ENCODE measurements around the gene RIN3. TPM values are rescaled to one million over a fixed set of nuclear protein-coding genes. Genes with fewer than 3 reads are reported as not detected.

RIN3 gene
- total RNA-seq, 1 donor from 2014 or later: 34.7 TPM

DNA sequence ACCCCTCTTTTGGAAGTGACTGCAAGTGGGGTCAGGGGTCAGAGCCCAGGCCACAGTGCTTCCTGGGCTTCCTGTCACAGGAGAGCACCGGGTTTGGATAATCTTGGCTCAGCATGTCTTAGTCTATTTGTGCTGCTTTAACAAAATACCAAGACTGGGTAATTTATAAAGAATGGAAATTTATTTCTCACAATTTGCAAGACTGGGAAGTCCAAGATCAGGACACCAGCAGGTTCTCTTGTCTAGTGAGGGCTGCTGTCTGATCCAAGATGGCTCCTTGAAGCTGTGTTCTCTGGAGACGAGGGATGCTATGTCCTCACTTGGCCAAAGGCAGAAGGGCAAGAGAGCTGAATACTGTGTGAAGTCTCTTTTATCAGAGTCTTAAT lies 74.1 kb downstream of the RIN3 start:
- Mint-ChIP-seq H3K4me1 (ENCODE audit: low read depth) (peaks cover 79% of the 10 kb centered on the region), H3K27ac (no peak overlapping the region), H3K4me3 (no peak overlapping the region), H3K36me3 (ENCODE audit: low read depth) (peaks cover 29% of the 10 kb centered on the region), H3K9me3 (peaks cover 19% of the 10 kb centered on the region), H3K27me3 (ENCODE audit: insufficient read depth) (peaks cover 2% of the 10 kb centered on the region)
- intact Hi-C loops (cut with micrococcal nuclease): loop anchor here (10.0 kb wide), 1 partner anchor 53 kb away; no protein-coding TSS in a partner anchor
- no peak for DNase-seq (ENCODE audit: low spot score)

DNA sequence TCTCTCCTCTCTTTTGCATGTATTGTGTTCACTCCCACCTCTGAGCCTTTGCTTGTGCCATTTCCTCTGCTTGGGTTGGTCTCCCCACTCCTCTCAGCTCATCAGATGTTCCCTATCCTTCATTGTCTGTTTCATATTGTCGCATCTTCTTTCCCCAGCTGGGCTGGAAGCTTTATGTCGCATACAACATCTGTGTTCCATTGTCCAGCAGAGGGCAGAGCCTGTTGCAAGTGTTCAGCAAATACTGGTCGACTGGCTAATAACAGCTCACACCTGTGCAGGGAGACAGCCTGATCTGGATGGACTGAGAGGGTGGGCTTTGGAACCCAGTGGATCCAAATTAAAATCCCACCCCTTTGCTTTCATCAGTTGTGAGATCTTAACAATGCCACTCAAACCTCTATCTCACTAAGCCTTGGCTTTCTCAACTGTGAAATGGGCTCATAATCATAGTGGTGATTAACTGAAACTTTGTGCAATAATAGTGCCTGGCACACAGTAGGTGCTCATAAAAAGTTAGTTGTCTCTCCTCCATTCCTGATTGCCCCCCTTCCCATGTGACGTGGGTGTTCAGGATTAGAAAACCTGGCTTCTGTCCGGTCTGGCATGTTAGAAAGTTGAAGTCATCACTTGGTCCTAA lies 75.8 kb downstream of the RIN3 start:
- Mint-ChIP-seq H3K27me3 (ENCODE audit: insufficient read depth) (peaks cover 3% of the 10 kb centered on the region), H3K27ac (peak overlapping the region; percentile 59), H3K36me3 (ENCODE audit: low read depth) (peaks cover 26% of the 10 kb centered on the region)

DNA sequence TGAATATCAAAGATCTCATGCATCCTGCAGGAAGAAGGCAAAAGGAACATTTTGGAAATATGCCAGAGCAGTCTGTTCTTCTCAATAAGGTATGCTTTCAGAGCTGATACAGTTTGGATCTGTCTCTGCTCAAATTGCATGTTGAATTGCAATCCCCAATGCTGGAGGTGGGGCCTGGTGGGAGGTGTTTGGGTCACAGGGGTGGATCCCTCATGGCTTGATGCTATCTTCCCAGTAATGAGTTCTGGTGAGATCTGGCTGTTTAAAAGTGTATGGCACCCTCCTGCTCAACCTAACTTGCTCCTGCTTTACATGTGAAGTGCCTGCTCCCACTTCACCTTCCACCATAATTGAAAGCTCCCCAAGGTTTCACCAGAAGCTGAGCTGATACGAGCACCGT lies 76.6 kb downstream of the RIN3 start:
- Mint-ChIP-seq H3K27me3 (ENCODE audit: insufficient read depth) (peaks cover 10% of the 10 kb centered on the region), H3K27ac (no peak overlapping the region), H3K4me3 (no peak overlapping the region), H3K36me3 (ENCODE audit: low read depth) (peaks cover 26% of the 10 kb centered on the region), H3K9me3 (peaks cover 17% of the 10 kb centered on the region), H3K4me1 (ENCODE audit: low read depth) (peaks cover 59% of the 10 kb centered on the region)
- intact Hi-C loops (cut with micrococcal nuclease): no loop called here
- DNase-seq (ENCODE audit: low spot score): no peak

More for the DNA sequence above, 75.8 kb downstream of the RIN3 start:
- intact Hi-C loops (cut with micrococcal nuclease): loop anchor here (10.0 kb wide), 1 partner anchor 55 kb away; no protein-coding TSS in a partner anchor
- H3K9me3 Mint-ChIP-seq: peaks cover 17% of the 10 kb centered on the region
- no peak for DNase-seq (ENCODE audit: low spot score)
- no peak overlapping the region for H3K4me3 Mint-ChIP-seq
- H3K4me1 Mint-ChIP-seq (ENCODE audit: low read depth): peaks cover 65% of the 10 kb centered on the region

DNA sequence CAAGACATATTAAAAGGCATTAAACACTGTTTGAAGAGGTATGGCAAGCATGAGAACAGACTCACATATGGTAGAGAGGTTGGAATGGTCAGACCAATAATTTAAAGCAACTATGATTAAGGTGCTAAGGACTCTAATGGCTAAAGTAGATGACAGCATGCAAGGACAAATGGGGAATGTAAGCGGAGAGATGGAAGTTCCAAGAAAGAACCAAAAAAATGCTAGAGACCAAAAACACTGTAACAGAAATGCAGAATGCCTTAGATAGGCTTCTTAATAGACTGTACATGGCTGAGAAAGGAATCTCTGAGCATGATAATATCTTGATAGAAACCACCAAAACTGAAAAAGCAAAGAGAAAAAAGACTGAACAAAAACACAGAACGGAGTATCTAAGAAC lies 77.4 kb downstream of the RIN3 start:
- Mint-ChIP-seq H3K4me3 (no peak overlapping the region), H3K9me3 (peaks cover 17% of the 10 kb centered on the region), H3K36me3 (ENCODE audit: low read depth) (peaks cover 26% of the 10 kb centered on the region), H3K4me1 (ENCODE audit: low read depth) (peaks cover 51% of the 10 kb centered on the region), H3K27ac (no peak overlapping the region), H3K27me3 (ENCODE audit: insufficient read depth) (peaks cover 13% of the 10 kb centered on the region)
- intact Hi-C loops (cut with micrococcal nuclease): no loop called here
- DNase-seq (ENCODE audit: low spot score): no peak

- peaks cover 14% of the 10 kb centered on the region for H3K27me3 Mint-ChIP-seq (ENCODE audit: insufficient read depth)
- no peak overlapping the region for H3K4me3 Mint-ChIP-seq
- intact Hi-C loops (cut with micrococcal nuclease): no loop called here
- peaks cover 47% of the 10 kb centered on the region for H3K4me1 Mint-ChIP-seq (ENCODE audit: low read depth)
- no peak overlapping the region for H3K27ac Mint-ChIP-seq
- DNase-seq (ENCODE audit: low spot score): no peak
- H3K36me3 Mint-ChIP-seq (ENCODE audit: low read depth): peaks cover 26% of the 10 kb centered on the region
- H3K9me3 Mint-ChIP-seq: peaks cover 17% of the 10 kb centered on the region
Observed at GRCh38 chr14:92591346-92591745, 77.8 kb downstream of the RIN3 start.

GRCh38 chr14:92595267-92595666 lies 81.7 kb downstream of the RIN3 start:
- no peak for DNase-seq (ENCODE audit: low spot score)
- Mint-ChIP-seq H3K36me3 (ENCODE audit: low read depth) (peaks cover 16% of the 10 kb centered on the region), H3K27ac (no peak overlapping the region), H3K4me3 (no peak overlapping the region), H3K9me3 (peaks cover 17% of the 10 kb centered on the region), H3K27me3 (ENCODE audit: insufficient read depth) (peaks cover 18% of the 10 kb centered on the region), H3K4me1 (ENCODE audit: low read depth) (peaks cover 28% of the 10 kb centered on the region)
- intact Hi-C loops (cut with micrococcal nuclease): no loop called here

DNA sequence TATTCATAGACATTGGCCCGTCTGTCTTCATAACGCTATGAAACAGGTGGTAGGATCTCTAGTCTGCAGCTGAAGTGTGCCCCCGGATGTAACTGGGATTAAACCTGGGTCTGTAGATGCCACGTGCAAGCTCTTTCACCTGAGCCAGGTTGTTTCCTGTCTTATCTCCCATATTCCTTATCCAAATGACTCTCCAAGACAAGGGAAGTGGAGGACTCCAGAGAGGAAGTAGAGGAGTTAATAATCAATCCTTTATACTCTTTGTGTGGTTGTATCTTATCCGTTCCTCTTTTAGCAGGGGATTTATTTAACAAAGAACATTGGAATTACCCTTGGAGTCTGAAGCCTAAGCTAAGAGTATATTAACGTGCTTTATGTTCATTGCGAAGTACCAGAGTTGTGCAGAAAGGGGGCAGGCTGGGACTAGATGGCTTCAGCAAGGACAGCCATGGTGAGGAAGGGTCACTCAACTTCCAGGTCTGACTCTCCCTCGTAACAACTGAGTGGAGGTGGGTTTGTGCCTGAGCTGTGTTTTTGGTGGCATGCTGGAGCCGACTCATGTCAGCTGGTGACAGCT lies 82.8 kb downstream of the RIN3 start:
- intact Hi-C loops (cut with micrococcal nuclease): no loop called here
- Mint-ChIP-seq H3K9me3 (peaks cover 8% of the 10 kb centered on the region), H3K27ac (no peak overlapping the region), H3K4me1 (ENCODE audit: low read depth) (peaks cover 21% of the 10 kb centered on the region), H3K27me3 (ENCODE audit: insufficient read depth) (peaks cover 21% of the 10 kb centered on the region), H3K36me3 (ENCODE audit: low read depth) (peaks cover 7% of the 10 kb centered on the region), H3K4me3 (no peak overlapping the region)
- no peak for DNase-seq (ENCODE audit: low spot score)

DNA sequence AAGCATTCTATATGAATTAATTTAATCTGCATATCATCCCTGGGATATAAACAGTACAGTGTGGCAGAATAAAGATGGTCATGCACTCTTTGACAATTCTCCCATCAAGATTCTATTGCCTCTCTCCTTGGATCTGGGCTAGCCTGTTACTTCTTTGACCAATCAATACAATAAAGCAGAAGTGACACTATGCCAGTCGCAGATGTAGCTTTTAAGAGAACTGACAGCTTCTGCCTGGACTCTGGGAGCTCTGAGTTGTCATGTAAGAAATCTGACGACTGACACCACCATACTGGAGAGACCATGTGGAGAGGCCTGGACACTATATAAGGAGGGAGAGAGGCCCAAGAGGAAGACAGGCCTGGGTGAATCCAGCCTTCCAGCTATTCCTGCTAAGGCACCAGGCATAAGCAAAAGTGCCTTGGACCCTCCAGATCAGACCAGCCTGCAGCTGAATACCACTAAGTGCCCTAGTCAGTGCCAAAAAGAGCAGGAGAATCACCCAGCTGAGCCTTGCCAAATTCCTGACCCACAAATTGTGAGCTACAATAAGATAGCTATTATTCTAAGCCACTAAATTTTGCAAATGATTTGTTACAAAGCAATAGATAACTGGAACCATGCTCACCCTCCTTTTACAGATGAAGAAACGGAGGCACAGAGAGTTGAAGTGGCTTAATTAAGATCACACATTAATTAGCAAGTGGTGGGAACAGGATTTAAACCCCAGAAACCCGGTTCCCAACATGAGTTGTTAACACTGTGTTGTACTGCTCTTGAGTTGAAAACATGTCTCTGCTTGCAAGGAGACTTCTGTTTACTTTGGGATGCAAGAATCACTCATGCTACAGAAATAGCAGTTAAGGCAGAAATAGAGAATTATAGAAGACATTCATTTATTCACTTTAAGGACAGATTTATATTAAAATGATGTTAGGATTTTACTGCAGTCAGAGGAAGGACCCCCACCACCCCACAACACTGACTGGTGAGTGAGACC lies 84.6 kb downstream of the RIN3 start:
- no peak for DNase-seq (ENCODE audit: low spot score)
- peaks cover 21% of the 10 kb centered on the region for H3K27me3 Mint-ChIP-seq (ENCODE audit: insufficient read depth)
- H3K4me1 Mint-ChIP-seq (ENCODE audit: low read depth): peaks cover 17% of the 10 kb centered on the region
- no peak overlapping the region for H3K4me3 Mint-ChIP-seq
- peaks cover 1% of the 10 kb centered on the region for H3K36me3 Mint-ChIP-seq (ENCODE audit: low read depth)
- H3K27ac Mint-ChIP-seq: no peak overlapping the region
- intact Hi-C loops (cut with micrococcal nuclease): no loop called here
- H3K9me3 Mint-ChIP-seq: peaks cover 1% of the 10 kb centered on the region

GRCh38 chr14:92599811-92600210 lies 86.2 kb downstream of the RIN3 start:
- no peak for DNase-seq (ENCODE audit: low spot score)
- H3K36me3 Mint-ChIP-seq (ENCODE audit: low read depth): no peaks in the 10 kb centered on the region
- no peak overlapping the region for H3K27ac Mint-ChIP-seq
- intact Hi-C loops (cut with micrococcal nuclease): no loop called here
- H3K4me1 Mint-ChIP-seq (ENCODE audit: low read depth): peaks cover 17% of the 10 kb centered on the region
- H3K9me3 Mint-ChIP-seq: no peaks in the 10 kb centered on the region
- no peak overlapping the region for H3K4me3 Mint-ChIP-seq
- peaks cover 21% of the 10 kb centered on the region for H3K27me3 Mint-ChIP-seq (ENCODE audit: insufficient read depth)

DNA sequence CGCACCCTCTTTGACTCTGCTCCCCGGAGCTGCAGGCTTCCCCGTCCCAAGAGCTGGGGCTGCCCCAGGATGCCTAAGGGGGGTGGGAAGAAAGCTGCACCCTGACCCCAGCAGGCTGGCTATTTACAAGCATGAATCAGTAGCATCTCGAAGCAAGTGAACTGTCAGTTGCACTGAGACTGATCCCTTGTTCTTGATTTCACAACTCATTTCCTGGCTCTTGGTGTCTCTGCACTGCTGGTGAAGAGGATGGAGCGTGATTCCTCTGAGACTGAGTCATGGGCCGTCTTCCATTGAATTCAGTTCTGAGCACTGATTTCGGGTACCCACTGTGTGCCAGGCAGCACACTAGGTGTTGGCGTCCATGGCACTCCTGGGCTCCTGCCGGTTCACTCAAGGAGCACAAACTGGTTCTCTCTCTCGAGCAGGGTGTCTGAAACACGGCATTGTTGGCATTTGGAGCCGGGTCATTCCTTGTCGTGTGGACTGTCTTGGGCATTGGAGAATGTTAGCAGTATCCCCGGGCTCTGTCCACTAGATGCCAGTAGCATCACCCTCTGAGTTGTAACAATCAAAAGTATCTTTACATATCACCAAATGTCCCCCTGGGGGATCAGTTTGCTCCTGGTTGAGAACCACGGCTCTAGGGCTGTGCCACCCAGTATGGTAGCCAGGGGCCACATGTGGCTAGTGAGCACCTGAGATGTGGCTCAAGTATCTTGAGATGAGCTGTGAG lies 86.9 kb downstream of the RIN3 start:
- H3K27ac Mint-ChIP-seq: no peak overlapping the region
- no peaks in the 10 kb centered on the region for H3K9me3 Mint-ChIP-seq
- H3K4me3 Mint-ChIP-seq: no peak overlapping the region
- intact Hi-C loops (cut with micrococcal nuclease): no loop called here
- no peak for DNase-seq (ENCODE audit: low spot score)
- peaks cover 17% of the 10 kb centered on the region for H3K4me1 Mint-ChIP-seq (ENCODE audit: low read depth)
- no peaks in the 10 kb centered on the region for H3K36me3 Mint-ChIP-seq (ENCODE audit: low read depth)
- H3K27me3 Mint-ChIP-seq (ENCODE audit: insufficient read depth): peaks cover 17% of the 10 kb centered on the region

DNA sequence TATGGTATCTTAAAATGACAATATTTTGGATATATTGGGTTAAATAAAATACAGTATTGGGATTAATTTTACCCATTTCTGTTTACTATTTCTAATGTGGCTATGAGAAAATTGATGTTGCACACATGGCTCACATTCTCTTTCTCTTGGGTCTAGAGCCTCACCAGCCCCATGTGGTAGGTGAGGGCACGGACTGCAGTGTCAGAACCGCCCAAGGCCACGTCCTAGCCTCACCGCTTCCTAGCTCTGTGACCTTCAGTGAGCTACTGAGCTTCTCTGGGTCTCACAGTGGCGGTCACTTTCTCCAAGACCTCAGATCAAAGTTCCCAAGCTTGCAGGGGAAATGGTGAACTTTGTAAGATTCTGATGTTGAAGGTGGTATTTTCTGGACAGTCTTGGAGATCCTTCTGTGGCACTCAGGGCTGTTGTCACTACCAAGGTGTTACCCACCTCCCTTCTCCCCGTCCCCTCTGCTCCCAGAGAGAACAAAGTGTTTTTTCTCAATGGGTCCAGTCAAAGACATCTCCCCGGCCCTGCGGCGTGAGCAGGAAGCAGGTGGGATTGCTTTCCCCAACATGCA lies 87.6 kb downstream of the RIN3 start:
- Mint-ChIP-seq H3K36me3 (ENCODE audit: low read depth) (no peaks in the 10 kb centered on the region), H3K4me1 (ENCODE audit: low read depth) (peaks cover 17% of the 10 kb centered on the region)
- intact Hi-C loops (cut with micrococcal nuclease): no loop called here

GRCh38 chr14:92601757-92602417 lies 88.3 kb downstream of the RIN3 start:
- no peak overlapping the region for H3K4me3 Mint-ChIP-seq
- peaks cover 13% of the 10 kb centered on the region for H3K27me3 Mint-ChIP-seq (ENCODE audit: insufficient read depth)
- H3K36me3 Mint-ChIP-seq (ENCODE audit: low read depth): no peaks in the 10 kb centered on the region
- no peaks in the 10 kb centered on the region for H3K9me3 Mint-ChIP-seq
- DNase-seq (ENCODE audit: low spot score): no peak
- H3K4me1 Mint-ChIP-seq (ENCODE audit: low read depth): peaks cover 17% of the 10 kb centered on the region
- intact Hi-C loops (cut with micrococcal nuclease): no loop called here
- no peak overlapping the region for H3K27ac Mint-ChIP-seq

More for the DNA sequence above, 87.6 kb downstream of the RIN3 start:
- DNase-seq (ENCODE audit: low spot score): no peak
- Mint-ChIP-seq H3K9me3 (no peaks in the 10 kb centered on the region), H3K4me3 (no peak overlapping the region), H3K27me3 (ENCODE audit: insufficient read depth) (peaks cover 13% of the 10 kb centered on the region), H3K27ac (no peak overlapping the region)

Data from activated T-helper 1 cell treated with anti-CD3 and anti-CD28 coated beads, Interleukin-12 subunit alpha, Interleukin-12 subunit beta, Interleukin-2, Interleukin-4 antibody, amounts not matched to agents 30 ng/mL and 10 ng/mL and 1 ng/mL, durations not matched to agents 14 hours and 24 hours and 36 hours (primary cell).